HCT116 (cell line): Measurements from ENCODE around the gene GLOD4. TPM values are rescaled to one million over a fixed set of nuclear protein-coding genes. Genes with fewer than 3 reads are reported as not detected.

Experiments
- ATAC-seq: fragments of 200-7000 bp; cut with Tn5 transposase; 2 replicates; pipeline ENCODE4 v1.9.1; 2020; ENCODE audit warnings: mild to moderate bottlenecking, moderate library complexity
- BruUV-seq: library from RNA; stranded (reverse); fragments of 400-500 nt; replicated peaks from 2 replicates; lab custom pipeline; 2021; lab: Mats Ljungman, UMichigan
- CTCF ChIA-PET: fragments of 300-600 bp; sonication (Branson Sonifier 250); formaldehyde crosslinking; loops from one replicate; lab custom pipeline; 2021; ENCODE audit warnings: antibody characterized with exemption; lab: Charles Lee
- POLR2A ChIA-PET: fragments of 300-600, 350-600 bp; sonication (Branson Sonifier 250); formaldehyde crosslinking; loops from one replicate; lab custom pipeline; 2021; ENCODE audit warnings: antibody characterized with exemption; lab: Charles Lee
- RAD21 ChIA-PET, 2 experiments: fragments of 300-600 bp; sonication (Branson Sonifier 250); formaldehyde crosslinking; loops; one replicate each; lab custom pipeline; 2023; ENCODE audit warnings: low total read pairs in 2 of 2; ENCODE audit not compliant: uncharacterized antibody in 2 of 2, unreplicated experiment in 2 of 2, low non-redundant PET in 1 of 2; lab: Charles Lee
- DNase-seq: peaks from one replicate; pipeline ENCODE4 v3.0.0-alpha.2; 2010; ENCODE audit warnings: low read depth, low spot score
- H2AFZ ChIP-seq: fragments of 200-600 bp; shearing (Covaris generic), sonication (generic); 2 replicates; pipeline ENCODE4 v1.6.1; 2017; ENCODE audit warnings: low read depth, mixed run types, mixed read lengths, antibody characterized with exemption, low read length; ENCODE audit not compliant: poor library complexity, severe bottlenecking
- H3K27ac ChIP-seq: 2 replicates; pipeline ENCODE4 v1.5.1; 2012; ENCODE audit warnings: low read depth, low read length
- H3K27me3 ChIP-seq: fragments of 200-600 bp; sonication (generic); 2 replicates; pipeline ENCODE4 v1.6.1; 2016; ENCODE audit warnings: mixed run types, low read length, mixed read lengths; ENCODE audit not compliant: insufficient read depth
- H3K36me3 ChIP-seq, 2 experiments: fragments of 200-500 bp in 1 of 2; fragments of 200-600 bp in 1 of 2; sonication (Bioruptor generic) in 1 of 2; sonication (generic) in 1 of 2; 2 replicates each; pipeline versions ENCODE4 v1.5.1 to v1.6.1; 2014 to 2016; ENCODE audit warnings: low read length in 2 of 2, inconsistent platforms in 1 of 2, mixed read lengths in 1 of 2, mixed run types in 1 of 2; ENCODE audit not compliant: insufficient read depth in 2 of 2, control insufficient read depth in 1 of 2
- H3K4me1 ChIP-seq, 2 experiments: fragments of 200-600 bp in 1 of 2; sonication (generic) in 1 of 2; 2 replicates each; pipeline versions ENCODE4 v1.5.1 to v1.6.1; 2012 to 2017; ENCODE audit warnings: low read length in 2 of 2, inconsistent platforms in 1 of 2, mild to moderate bottlenecking in 1 of 2, mixed read lengths in 1 of 2, mixed run types in 1 of 2, moderate library complexity in 1 of 2; ENCODE audit not compliant: insufficient read depth in 2 of 2, control insufficient read depth in 1 of 2
- H3K4me2 ChIP-seq: fragments of 200-600 bp; sonication (generic); 2 replicates; pipeline ENCODE4 v1.6.1; 2017; ENCODE audit warnings: mixed run types, low read length, mixed read lengths
- H3K4me3 ChIP-seq, 2 experiments: fragments of 200-600 bp in 1 of 2; sonication (generic) in 1 of 2; replicated peaks in 1 of 2; 2 replicates each; pipeline ENCODE4 v1.5.1; 2011 to 2016; ENCODE audit warnings: low read length in 2 of 2, control low read depth in 1 of 2, low read depth in 1 of 2, mild to moderate bottlenecking in 1 of 2, mixed read lengths in 1 of 2, mixed run types in 1 of 2
- H3K79me2 ChIP-seq: fragments of 200-600 bp; sonication (generic); 2 replicates; pipeline ENCODE4 v1.6.1; 2017; ENCODE audit warnings: mild to moderate bottlenecking, mixed run types, low read length, moderate library complexity, mixed read lengths; ENCODE audit not compliant: insufficient read depth
- H3K9ac ChIP-seq: fragments of 200-600 bp; sonication (generic); 2 replicates; pipeline ENCODE4 v1.6.1; 2016; ENCODE audit warnings: low read length, mixed read lengths
- H3K9me2 ChIP-seq: fragments of 200-600 bp; sonication (generic), shearing (Covaris generic); 2 replicates; pipeline ENCODE4 v1.6.1; 2017; ENCODE audit warnings: mixed run types, mild to moderate bottlenecking, moderate library complexity; ENCODE audit not compliant: insufficient read depth
- H3K9me3 ChIP-seq, 2 experiments: fragments of 200-500 bp in 1 of 2; fragments of 200-600 bp in 1 of 2; sonication (Bioruptor generic) in 1 of 2; sonication (generic) in 1 of 2; 2 replicates each; pipeline ENCODE4 v1.6.1; 2014 to 2017; ENCODE audit warnings: low read length in 2 of 2, mixed read lengths in 2 of 2, inconsistent platforms in 1 of 2, low read depth in 1 of 2, mild to moderate bottlenecking in 1 of 2, mixed run types in 1 of 2, moderate library complexity in 1 of 2; ENCODE audit not compliant: control insufficient read depth in 1 of 2, insufficient read depth in 1 of 2
- H4K20me1 ChIP-seq: fragments of 200-600 bp; sonication (generic), shearing (Covaris generic); 2 replicates; pipeline ENCODE4 v1.6.1; 2017; ENCODE audit warnings: mixed run types, mild to moderate bottlenecking, moderate library complexity; ENCODE audit not compliant: insufficient read depth
- ATF3 ChIP-seq: IDR thresholded peaks from 2 replicates; pipeline ENCODE4 v1.6.1; 2012
- CBX3 ChIP-seq: IDR thresholded peaks from 2 replicates; pipeline ENCODE4 v1.6.1; 2012; ENCODE audit warnings: low read depth
- CEBPB ChIP-seq: IDR thresholded peaks from 2 replicates; pipeline ENCODE4 v1.6.1; 2012; ENCODE audit warnings: low read depth
- EGR1 ChIP-seq: IDR thresholded peaks from 2 replicates; pipeline ENCODE4 v1.6.1; 2012; ENCODE audit warnings: low read depth
- ELF1 ChIP-seq: IDR thresholded peaks from 2 replicates; pipeline ENCODE4 v1.6.1; 2012; ENCODE audit warnings: low read depth, borderline replicate concordance
- EZH2 ChIP-seq: fragments of 200-600 bp; sonication (generic); IDR thresholded peaks from 2 replicates; pipeline ENCODE4 v1.6.1; 2017; ENCODE audit warnings: antibody characterized with exemption, mixed run types
- FOSL1 ChIP-seq: IDR thresholded peaks from 2 replicates; pipeline ENCODE4 v1.6.1; 2012; ENCODE audit warnings: low read depth
- JUND ChIP-seq: IDR thresholded peaks from 2 replicates; pipeline ENCODE4 v1.6.1; 2012
- POLR2A ChIP-seq: IDR thresholded peaks from 2 replicates; pipeline ENCODE4 v1.7.0; 2011; ENCODE audit warnings: borderline replicate concordance; ENCODE audit not compliant: insufficient read depth, insufficient read length; ENCODE audit errors: extremely low read depth
- POLR2AphosphoS5 ChIP-seq: IDR thresholded peaks from 2 replicates; pipeline ENCODE4 v1.6.1; 2011; ENCODE audit warnings: mild to moderate bottlenecking, low read depth, low read length, moderate library complexity
- RAD21 ChIP-seq: IDR thresholded peaks from 2 replicates; pipeline ENCODE4 v1.6.1; 2012; ENCODE audit warnings: low read depth, mild to moderate bottlenecking
- REST ChIP-seq: IDR thresholded peaks from 2 replicates; pipeline ENCODE4 v1.6.1; 2012; ENCODE audit warnings: low read depth
- SIN3A ChIP-seq: IDR thresholded peaks from 2 replicates; pipeline ENCODE4 v1.6.1; 2012; ENCODE audit warnings: low read depth
- SP1 ChIP-seq: IDR thresholded peaks from 2 replicates; pipeline ENCODE4 v1.6.1; 2012; ENCODE audit warnings: low read depth
- YY1 ChIP-seq: IDR thresholded peaks from 2 replicates; pipeline ENCODE4 v1.6.1; 2011; ENCODE audit warnings: low read length, low read depth, moderate library complexity, mild to moderate bottlenecking; ENCODE audit not compliant: insufficient replicate concordance; ENCODE audit errors: extremely low read depth
- ZFX ChIP-seq: fragments of 450-650 bp; IDR thresholded peaks from 2 replicates; pipeline ENCODE4 v1.6.1; 2017
- ZNF274 ChIP-seq: fragments of 200-500 bp; sonication (Bioruptor generic); IDR thresholded peaks from 2 replicates; pipeline ENCODE4 v1.6.1; 2014; ENCODE audit warnings: mild to moderate bottlenecking, low read depth, low read length, inconsistent platforms
- intact Hi-C: fragments of 100-400 bp; cut with micrococcal nuclease; formaldehyde crosslinking; loops from 2 replicates; pipeline ENCODE4 v1.10.0; 2022
- total RNA-seq: library from RNA; stranded (reverse); gene quantifications from one replicate; pipeline ENCODE4 v1.2.1, GENCODE V29; 2021; ENCODE audit not compliant: unreplicated experiment
- TF ChIP-seq, protein P1 (sequence below): IDR thresholded peaks from 2 replicates; pipeline ENCODE4 v1.6.1; 2012
- TF ChIP-seq, protein P2 (sequence below): IDR thresholded peaks from 2 replicates; pipeline ENCODE4 v1.6.1; 2011; ENCODE audit warnings: mild to moderate bottlenecking, low read length, moderate library complexity; ENCODE audit not compliant: insufficient replicate concordance; ENCODE audit errors: extremely low read depth

GLOD4 gene
- total RNA-seq, 1 experiment from 2014 or later = 80.7 TPM

GRCh38 chr17:795276-795675, 13.2 kb upstream of the GLOD4 start:
- H4K20me1 ChIP-seq = no peaks in the 10 kb centered on the region
- peak overlapping the region; percentile 16; the same call in 1 of the 2 replicates for H3K4me2 ChIP-seq
- H3K4me1 ChIP-seq = peaks cover 0 to 11% of the 10 kb centered on the region in 2 experiments; a peak in 2 of 4 replicates
- peaks cover 0 to 20% of the 10 kb centered on the region in 2 experiments; a peak in 2 of 4 replicates for H3K36me3 ChIP-seq
- no peak overlapping the region for H3K9ac ChIP-seq
- BruUV-seq = no TSS peak
- intact Hi-C loops = loop anchor here (1.0 kb wide), 1 partner anchor 201 kb away; no protein-coding TSS in a partner anchor
- no peak for TF ChIP-seq YY1
- TF ChIP-seq ZNF274 = no peak
- TF ChIP-seq, protein P1, sequence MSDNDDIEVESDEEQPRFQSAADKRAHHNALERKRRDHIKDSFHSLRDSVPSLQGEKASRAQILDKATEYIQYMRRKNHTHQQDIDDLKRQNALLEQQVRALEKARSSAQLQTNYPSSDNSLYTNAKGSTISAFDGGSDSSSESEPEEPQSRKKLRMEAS = no peak
- no peak for TF ChIP-seq ATF3
- no peak for TF ChIP-seq ELF1
- no peak for TF ChIP-seq FOSL1
- TF ChIP-seq EGR1 = no peak
- no peak; the same call in 1 of the 2 replicates for TF ChIP-seq POLR2AphosphoS5
- no peak for TF ChIP-seq CBX3
- TF ChIP-seq EZH2 = no peak
- no peak for TF ChIP-seq SIN3A
- no peak for TF ChIP-seq REST
- no peak for TF ChIP-seq SP1
- TF ChIP-seq JUND = no peak
- TF ChIP-seq, protein P2, sequence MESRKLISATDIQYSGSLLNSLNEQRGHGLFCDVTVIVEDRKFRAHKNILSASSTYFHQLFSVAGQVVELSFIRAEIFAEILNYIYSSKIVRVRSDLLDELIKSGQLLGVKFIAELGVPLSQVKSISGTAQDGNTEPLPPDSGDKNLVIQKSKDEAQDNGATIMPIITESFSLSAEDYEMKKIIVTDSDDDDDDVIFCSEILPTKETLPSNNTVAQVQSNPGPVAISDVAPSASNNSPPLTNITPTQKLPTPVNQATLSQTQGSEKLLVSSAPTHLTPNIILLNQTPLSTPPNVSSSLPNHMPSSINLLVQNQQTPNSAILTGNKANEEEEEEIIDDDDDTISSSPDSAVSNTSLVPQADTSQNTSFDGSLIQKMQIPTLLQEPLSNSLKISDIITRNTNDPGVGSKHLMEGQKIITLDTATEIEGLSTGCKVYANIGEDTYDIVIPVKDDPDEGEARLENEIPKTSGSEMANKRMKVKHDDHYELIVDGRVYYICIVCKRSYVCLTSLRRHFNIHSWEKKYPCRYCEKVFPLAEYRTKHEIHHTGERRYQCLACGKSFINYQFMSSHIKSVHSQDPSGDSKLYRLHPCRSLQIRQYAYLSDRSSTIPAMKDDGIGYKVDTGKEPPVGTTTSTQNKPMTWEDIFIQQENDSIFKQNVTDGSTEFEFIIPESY = no peak
- no peak for TF ChIP-seq RAD21
- no peak for TF ChIP-seq ZFX
- TF ChIP-seq CEBPB = no peak
- TF ChIP-seq POLR2A = no peak
- no peak overlapping the region for H2AFZ ChIP-seq
- H3K27me3 ChIP-seq = no peaks in the 10 kb centered on the region
- ChIA-PET CTCF (interaction anchor here (0.9 to 4.1 kb wide), 6 partner anchors 13 to 261 kb away, joined by 3 to 87 read pairs (median 4); partner anchors contain the start of genes GLOD4, MRM3, NXN and TIMM22), RAD21 (interaction anchor here (2.0 to 3.2 kb wide), 2 partner anchors 185 to 186 kb away, joined by 14 to 16 read pairs; partner anchors contain the start of gene NXN (in 1 of the 2)), POLR2A (interaction anchor here (0.9 to 1.9 kb wide), 2 partner anchors 185 to 186 kb away, joined by 3 to 9 read pairs; partner anchors contain the start of gene NXN)
- no peaks in the 10 kb centered on the region for H3K9me3 ChIP-seq
- no peak for ATAC-seq
- no peak overlapping the region; the same call in 1 of the 2 replicates for H3K27ac ChIP-seq
- no peak overlapping the region for H3K4me3 ChIP-seq
- no peaks in the 10 kb centered on the region for H3K9me2 ChIP-seq
- no peak for DNase-seq
- H3K79me2 ChIP-seq = peaks cover 17% of the 10 kb centered on the region
